Measurements from ENCODE around the gene RASA3.

RASA3 gene

GRCh38 chr13:114108141-114108761, 24.2 kb downstream of the RASA3 start:
- Histone ChIP-seq H3K27ac (ENCODE audit: insufficient read depth in 1 of 2, low read depth in 1 of 2, low read length in 2 of 2, poor library complexity in 1 of 2, severe bottlenecking in 2 of 2) (no peak overlapping the region), H3K9me3 (ENCODE audit: control extremely low read depth in 1 of 5, control insufficient read depth in 4 of 5, insufficient read depth in 2 of 5, low read depth in 1 of 5, low read length in 4 of 5) (no peaks in the 10 kb centered on the region), H3K4me3 (ENCODE audit: control insufficient read depth in 1 of 7, extremely low read depth in 1 of 7, insufficient read depth in 4 of 7, low read depth in 2 of 7, low read length in 6 of 7) (no peak overlapping the region), H3K4me1 (ENCODE audit: control extremely low read depth in 1 of 4, control insufficient read depth in 4 of 4, insufficient read depth in 4 of 4, low read length in 3 of 4) (peaks cover 0 to 32% (median 14%) of the 10 kb centered on the region in 4 experiments), H3K27me3 (replicated peaks in 2 of 5; ENCODE audit: control insufficient read depth in 4 of 5, insufficient read depth in 5 of 5, low read length in 4 of 5) (no peaks in the 10 kb centered on the region), H3K36me3 (ENCODE audit: control insufficient read depth in 4 of 4, insufficient read depth in 4 of 4, low read length in 3 of 4) (peaks cover 2 to 14% (median 6%) of the 10 kb centered on the region in 4 experiments)
- WGBS (ENCODE audit: insufficient coverage): 96% methylated on average over 13 of the region's 33 CpGs
- ChIA-PET POLR2A (no interaction called here), CTCF (interaction anchor here (2.1 to 3.2 kb wide), 2 partner anchors 9 to 155 kb away, joined by 8 to 10 read pairs; no protein-coding TSS in a partner anchor)
- no peak for DNase-seq

- Histone ChIP-seq H3K27ac (ENCODE audit: insufficient read depth in 1 of 2, low read depth in 1 of 2, low read length in 2 of 2, poor library complexity in 1 of 2, severe bottlenecking in 2 of 2) (no peak overlapping the region), H3K4me1 (ENCODE audit: control extremely low read depth in 1 of 4, control insufficient read depth in 4 of 4, insufficient read depth in 4 of 4, low read length in 3 of 4) (peaks cover 0 to 29% (median 14%) of the 10 kb centered on the region in 4 experiments), H3K9me3 (ENCODE audit: control extremely low read depth in 1 of 5, control insufficient read depth in 4 of 5, insufficient read depth in 2 of 5, low read depth in 1 of 5, low read length in 4 of 5) (no peaks in the 10 kb centered on the region), H3K4me3 (ENCODE audit: control insufficient read depth in 1 of 7, extremely low read depth in 1 of 7, insufficient read depth in 4 of 7, low read depth in 2 of 7, low read length in 6 of 7) (no peak overlapping the region), H3K36me3 (ENCODE audit: control insufficient read depth in 4 of 4, insufficient read depth in 4 of 4, low read length in 3 of 4) (peaks cover 0 to 14% (median 4%) of the 10 kb centered on the region in 4 experiments), H3K27me3 (replicated peaks in 2 of 5; ENCODE audit: control insufficient read depth in 4 of 5, insufficient read depth in 5 of 5, low read length in 4 of 5) (no peaks in the 10 kb centered on the region)
- ChIA-PET CTCF (no interaction called here), POLR2A (no interaction called here)
- WGBS (ENCODE audit: insufficient coverage): 97% methylated on average over 10 of the region's 12 CpGs
- no peak for DNase-seq
These were observed 24.7 kb downstream of the RASA3 start for GRCh38 chr13:114107686-114108081.

- peaks cover 0 to 14% (median 4%) of the 10 kb centered on the region in 4 experiments for H3K36me3 ChIP-seq (ENCODE audit: control insufficient read depth in 4 of 4, insufficient read depth in 4 of 4, low read length in 3 of 4)
- H3K9me3 ChIP-seq (ENCODE audit: control extremely low read depth in 1 of 5, control insufficient read depth in 4 of 5, insufficient read depth in 2 of 5, low read depth in 1 of 5, low read length in 4 of 5): no peaks in the 10 kb centered on the region
- no peak overlapping the region for H3K27ac ChIP-seq (ENCODE audit: insufficient read depth in 1 of 2, low read depth in 1 of 2, low read length in 2 of 2, poor library complexity in 1 of 2, severe bottlenecking in 2 of 2)
- DNase-seq: no peak
- no peaks in the 10 kb centered on the region for H3K27me3 ChIP-seq (replicated peaks in 2 of 5; ENCODE audit: control insufficient read depth in 4 of 5, insufficient read depth in 5 of 5, low read length in 4 of 5)
- H3K4me3 ChIP-seq (ENCODE audit: control insufficient read depth in 1 of 7, extremely low read depth in 1 of 7, insufficient read depth in 4 of 7, low read depth in 2 of 7, low read length in 6 of 7): no peak overlapping the region
- 94% methylated on average over 27 of the region's 27 CpGs for WGBS (ENCODE audit: insufficient coverage)
- POLR2A ChIA-PET: no interaction called here
- CTCF ChIA-PET: no interaction called here
- H3K4me1 ChIP-seq (ENCODE audit: control extremely low read depth in 1 of 4, control insufficient read depth in 4 of 4, insufficient read depth in 4 of 4, low read length in 3 of 4): peaks cover 0 to 23% (median 13%) of the 10 kb centered on the region in 4 experiments
These were observed 25.3 kb downstream of the RASA3 start for GRCh38 chr13:114106991-114107685.

GRCh38 chr13:114106526-114106925, 25.9 kb downstream of the RASA3 start:
- Histone ChIP-seq H3K9me3 (ENCODE audit: control extremely low read depth in 1 of 5, control insufficient read depth in 4 of 5, insufficient read depth in 2 of 5, low read depth in 1 of 5, low read length in 4 of 5) (no peaks in the 10 kb centered on the region), H3K27me3 (replicated peaks in 2 of 5; ENCODE audit: control insufficient read depth in 4 of 5, insufficient read depth in 5 of 5, low read length in 4 of 5) (no peaks in the 10 kb centered on the region), H3K4me3 (ENCODE audit: control insufficient read depth in 1 of 7, extremely low read depth in 1 of 7, insufficient read depth in 4 of 7, low read depth in 2 of 7, low read length in 6 of 7) (no peak overlapping the region), H3K36me3 (ENCODE audit: control insufficient read depth in 4 of 4, insufficient read depth in 4 of 4, low read length in 3 of 4) (peaks cover 0 to 14% (median 4%) of the 10 kb centered on the region in 4 experiments), H3K27ac (ENCODE audit: insufficient read depth in 1 of 2, low read depth in 1 of 2, low read length in 2 of 2, poor library complexity in 1 of 2, severe bottlenecking in 2 of 2) (no peak overlapping the region), H3K4me1 (ENCODE audit: control extremely low read depth in 1 of 4, control insufficient read depth in 4 of 4, insufficient read depth in 4 of 4, low read length in 3 of 4) (peaks cover 0 to 17% (median 13%) of the 10 kb centered on the region in 4 experiments)
- ChIA-PET POLR2A (no interaction called here), CTCF (interaction anchor here (0.8 to 1.5 kb wide), 3 partner anchors 9 to 116 kb away, joined by 3 to 6 read pairs (median 3); no protein-coding TSS in a partner anchor)
- 95% methylated on average over 4 of the region's 9 CpGs for WGBS (ENCODE audit: insufficient coverage)
- DNase-seq: no peak

- H3K36me3 ChIP-seq (ENCODE audit: control insufficient read depth in 4 of 4, insufficient read depth in 4 of 4, low read length in 3 of 4): peaks cover 0 to 14% (median 4%) of the 10 kb centered on the region in 4 experiments
- POLR2A ChIA-PET: interaction anchor here (0.5 kb wide), 1 partner anchor 173 kb away, joined by 5 read pairs; no protein-coding TSS in a partner anchor
- H3K4me3 ChIP-seq (ENCODE audit: control insufficient read depth in 1 of 7, extremely low read depth in 1 of 7, insufficient read depth in 4 of 7, low read depth in 2 of 7, low read length in 6 of 7): no peak overlapping the region
- H3K9me3 ChIP-seq (ENCODE audit: control extremely low read depth in 1 of 5, control insufficient read depth in 4 of 5, insufficient read depth in 2 of 5, low read depth in 1 of 5, low read length in 4 of 5): no peaks in the 10 kb centered on the region
- H3K27ac ChIP-seq (ENCODE audit: insufficient read depth in 1 of 2, low read depth in 1 of 2, low read length in 2 of 2, poor library complexity in 1 of 2, severe bottlenecking in 2 of 2): no peak overlapping the region
- CTCF ChIA-PET: interaction anchor here (0.8 to 1.5 kb wide), 4 partner anchors 9 to 121 kb away, joined by 3 to 6 read pairs (median 4); no protein-coding TSS in a partner anchor
- whole genome bisulfite sequencing (ENCODE audit: insufficient coverage): 93% methylated on average over 19 of the region's 30 CpGs
- no peaks in the 10 kb centered on the region for H3K27me3 ChIP-seq (replicated peaks in 2 of 5; ENCODE audit: control insufficient read depth in 4 of 5, insufficient read depth in 5 of 5, low read length in 4 of 5)
- no peak for DNase-seq
- H3K4me1 ChIP-seq (ENCODE audit: control extremely low read depth in 1 of 4, control insufficient read depth in 4 of 4, insufficient read depth in 4 of 4, low read length in 3 of 4): peaks cover 0 to 14% (median 11%) of the 10 kb centered on the region in 4 experiments
These were observed 26.8 kb downstream of the RASA3 start for GRCh38 chr13:114105521-114106225.

- Histone ChIP-seq H3K36me3 (ENCODE audit: control insufficient read depth in 4 of 4, insufficient read depth in 4 of 4, low read length in 3 of 4) (peaks cover 0 to 14% (median 4%) of the 10 kb centered on the region in 4 experiments), H3K4me1 (ENCODE audit: control extremely low read depth in 1 of 4, control insufficient read depth in 4 of 4, insufficient read depth in 4 of 4, low read length in 3 of 4) (peaks cover 0 to 6% (median 3%) of the 10 kb centered on the region in 4 experiments), H3K27ac (ENCODE audit: insufficient read depth in 1 of 2, low read depth in 1 of 2, low read length in 2 of 2, poor library complexity in 1 of 2, severe bottlenecking in 2 of 2) (no peak overlapping the region), H3K27me3 (replicated peaks in 2 of 5; ENCODE audit: control insufficient read depth in 4 of 5, insufficient read depth in 5 of 5, low read length in 4 of 5) (no peaks in the 10 kb centered on the region), H3K4me3 (ENCODE audit: control insufficient read depth in 1 of 7, extremely low read depth in 1 of 7, insufficient read depth in 4 of 7, low read depth in 2 of 7, low read length in 6 of 7) (no peak overlapping the region), H3K9me3 (ENCODE audit: control extremely low read depth in 1 of 5, control insufficient read depth in 4 of 5, insufficient read depth in 2 of 5, low read depth in 1 of 5, low read length in 4 of 5) (no peaks in the 10 kb centered on the region)
- 91% methylated on average over 11 of the region's 24 CpGs for WGBS (ENCODE audit: insufficient coverage)
- ChIA-PET CTCF (interaction anchor here (1.1 to 1.5 kb wide), 2 partner anchors 57 to 121 kb away, joined by 4 to 6 read pairs; no protein-coding TSS in a partner anchor), POLR2A (interaction anchor here (0.5 kb wide), 1 partner anchor 174 kb away, joined by 5 read pairs; no protein-coding TSS in a partner anchor)
- DNase-seq: no peak
These were observed 27.5 kb downstream of the RASA3 start for GRCh38 chr13:114104655-114105520.
